ENCODE measurements around the gene TMEM178B. TPM values are rescaled to one million over a fixed set of nuclear protein-coding genes. Genes with fewer than 3 reads are reported as not detected.

Gene TMEM178B
- total RNA-seq, 1 experiment from 2014 or later: 0.39 TPM

DNA sequence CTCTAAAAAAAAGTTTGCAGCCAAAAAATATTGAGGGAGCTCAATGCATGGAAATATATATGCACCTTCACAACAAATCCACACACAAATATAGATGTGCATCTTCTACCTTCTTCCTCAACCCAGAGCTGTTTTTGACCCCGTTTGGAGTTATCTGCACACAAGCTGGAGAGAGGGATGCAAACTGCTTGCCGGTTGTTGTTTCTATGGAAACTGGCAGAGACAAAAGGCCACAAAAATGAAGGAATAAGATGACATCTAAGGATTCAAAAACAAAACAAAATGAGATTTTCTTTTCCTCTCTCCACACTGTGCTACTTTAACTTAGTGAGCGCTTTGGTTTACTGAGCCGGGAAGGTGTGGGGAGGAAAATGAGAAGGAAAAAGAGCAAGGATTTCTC lies 267.1 kb downstream of the TMEM178B start:
- in situ Hi-C loops (cut with HindIII; ENCODE audit: low pct_unique_long_range_greater_than_20kb, low sequenced_read_pairs) (no loop called here), intact Hi-C loops (cut with micrococcal nuclease; ENCODE audit: unreplicated experiment) (no loop called here)
- DNase-seq (ENCODE audit: low read depth, low spot score): no peak
- no peaks in the 10 kb centered on the region for H3K4me1 ChIP-seq (ENCODE audit: control insufficient read depth, insufficient read depth, low read length)
- H3K9me3 ChIP-seq (ENCODE audit: control insufficient read depth, insufficient read depth, low read depth, low read length): no peaks in the 10 kb centered on the region
- no peaks in the 10 kb centered on the region for H3K36me3 ChIP-seq (ENCODE audit: control insufficient read depth, insufficient read depth, low read length)
- peaks cover 4% of the 10 kb centered on the region; the same call in 1 of the 2 replicates for H3K27me3 ChIP-seq (ENCODE audit: control insufficient read depth, insufficient read depth, low read length)
- ChIA-PET CTCF (no interaction called here), POLR2A (no interaction called here)
- no peak overlapping the region for H3K27ac ChIP-seq (ENCODE audit: low read length)
- ATAC-seq: no peak
- no TSS peak for BruUV-seq (replicated peaks)
- TF ChIP-seq CTCF (IDR thresholded peaks at IDR 0.05): no peak
- no peak for TF ChIP-seq TCF7L2 (IDR thresholded peaks at IDR 0.05; ENCODE audit: low read depth, low read length)
- TF ChIP-seq POLR2AphosphoS5 (IDR thresholded peaks at IDR 0.05; ENCODE audit: low read depth, low read length): no peak
- TF ChIP-seq, protein P1, sequence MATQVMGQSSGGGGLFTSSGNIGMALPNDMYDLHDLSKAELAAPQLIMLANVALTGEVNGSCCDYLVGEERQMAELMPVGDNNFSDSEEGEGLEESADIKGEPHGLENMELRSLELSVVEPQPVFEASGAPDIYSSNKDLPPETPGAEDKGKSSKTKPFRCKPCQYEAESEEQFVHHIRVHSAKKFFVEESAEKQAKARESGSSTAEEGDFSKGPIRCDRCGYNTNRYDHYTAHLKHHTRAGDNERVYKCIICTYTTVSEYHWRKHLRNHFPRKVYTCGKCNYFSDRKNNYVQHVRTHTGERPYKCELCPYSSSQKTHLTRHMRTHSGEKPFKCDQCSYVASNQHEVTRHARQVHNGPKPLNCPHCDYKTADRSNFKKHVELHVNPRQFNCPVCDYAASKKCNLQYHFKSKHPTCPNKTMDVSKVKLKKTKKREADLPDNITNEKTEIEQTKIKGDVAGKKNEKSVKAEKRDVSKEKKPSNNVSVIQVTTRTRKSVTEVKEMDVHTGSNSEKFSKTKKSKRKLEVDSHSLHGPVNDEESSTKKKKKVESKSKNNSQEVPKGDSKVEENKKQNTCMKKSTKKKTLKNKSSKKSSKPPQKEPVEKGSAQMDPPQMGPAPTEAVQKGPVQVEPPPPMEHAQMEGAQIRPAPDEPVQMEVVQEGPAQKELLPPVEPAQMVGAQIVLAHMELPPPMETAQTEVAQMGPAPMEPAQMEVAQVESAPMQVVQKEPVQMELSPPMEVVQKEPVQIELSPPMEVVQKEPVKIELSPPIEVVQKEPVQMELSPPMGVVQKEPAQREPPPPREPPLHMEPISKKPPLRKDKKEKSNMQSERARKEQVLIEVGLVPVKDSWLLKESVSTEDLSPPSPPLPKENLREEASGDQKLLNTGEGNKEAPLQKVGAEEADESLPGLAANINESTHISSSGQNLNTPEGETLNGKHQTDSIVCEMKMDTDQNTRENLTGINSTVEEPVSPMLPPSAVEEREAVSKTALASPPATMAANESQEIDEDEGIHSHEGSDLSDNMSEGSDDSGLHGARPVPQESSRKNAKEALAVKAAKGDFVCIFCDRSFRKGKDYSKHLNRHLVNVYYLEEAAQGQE (IDR thresholded peaks at IDR 0.05; ENCODE audit: insufficient read depth in 1 of 2, low read depth in 2 of 2, low read length in 1 of 2): no peak
- no peak for TF ChIP-seq SIN3A (IDR thresholded peaks at IDR 0.05; ENCODE audit: borderline replicate concordance, insufficient read depth, low read depth, low read length)
- H3K4me3 ChIP-seq (ENCODE audit: low read depth in 2 of 2, low read length in 2 of 2): no peak overlapping the region

- in situ Hi-C loops (cut with HindIII; ENCODE audit: low pct_unique_long_range_greater_than_20kb, low sequenced_read_pairs): no loop called here
- H3K27me3 ChIP-seq (ENCODE audit: control insufficient read depth, insufficient read depth, low read length): peaks cover 6% of the 10 kb centered on the region; the same call in 1 of the 2 replicates
- ChIA-PET POLR2A (no interaction called here), CTCF (no interaction called here)
- ATAC-seq (no peak), DNase-seq (ENCODE audit: low read depth, low spot score) (no peak)
- no peaks in the 10 kb centered on the region for H3K36me3 ChIP-seq (ENCODE audit: control insufficient read depth, insufficient read depth, low read length)
- H3K27ac ChIP-seq (ENCODE audit: low read length): no peak overlapping the region
- H3K9me3 ChIP-seq (ENCODE audit: control insufficient read depth, insufficient read depth, low read depth, low read length): no peaks in the 10 kb centered on the region
- no peak for TF ChIP-seq CTCF (IDR thresholded peaks at IDR 0.05)
- TF ChIP-seq, protein P1 (IDR thresholded peaks at IDR 0.05; ENCODE audit: insufficient read depth in 1 of 2, low read depth in 2 of 2, low read length in 1 of 2): no peak
- no peak for TF ChIP-seq SIN3A (IDR thresholded peaks at IDR 0.05; ENCODE audit: borderline replicate concordance, insufficient read depth, low read depth, low read length)
- no peak for TF ChIP-seq TCF7L2 (IDR thresholded peaks at IDR 0.05; ENCODE audit: low read depth, low read length)
- TF ChIP-seq POLR2AphosphoS5 (IDR thresholded peaks at IDR 0.05; ENCODE audit: low read depth, low read length): no peak
- intact Hi-C loops (cut with micrococcal nuclease; ENCODE audit: unreplicated experiment): no loop called here
- no peak overlapping the region for H3K4me3 ChIP-seq (ENCODE audit: low read depth in 2 of 2, low read length in 2 of 2)
- BruUV-seq (replicated peaks): no TSS peak
- no peaks in the 10 kb centered on the region for H3K4me1 ChIP-seq (ENCODE audit: control insufficient read depth, insufficient read depth, low read length)
These were observed 269.0 kb downstream of the TMEM178B start for GRCh38 chr7:141342621-141343408.

Measured in Panc1 (cell line).